ENCODE results near the gene TTC39A.
"Not testable (repeated sequence)": the region's sequence is repeated elsewhere in the genome, so short reads cannot be mapped to it uniquely, and the experiment has no call there.

The TTC39A gene

DNA sequence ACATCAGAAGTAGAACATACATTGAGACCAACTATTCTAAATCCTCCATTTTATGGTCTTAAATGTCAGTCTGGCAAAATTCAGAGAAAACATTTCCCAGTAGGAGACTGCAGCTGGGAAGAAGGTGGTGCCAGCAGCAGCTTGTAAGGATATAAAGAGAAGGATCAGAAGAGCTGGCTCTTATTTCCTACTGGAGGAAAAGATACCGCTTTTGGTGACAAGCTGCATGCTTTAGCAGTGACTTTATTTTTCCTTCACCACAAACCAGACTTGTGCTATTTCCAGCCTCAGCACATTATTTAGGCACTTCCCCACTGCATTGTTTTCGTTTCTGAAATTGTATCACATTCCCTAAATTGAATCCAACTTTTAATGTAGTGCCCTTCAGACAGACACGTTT lies 65.9 kb downstream of the TTC39A start:
- DNase-seq = no peak

- no peak for DNase-seq
These were observed 67.0 kb downstream of the TTC39A start for GRCh38 chr1:51263147-51263877.

- DNase-seq = no peak
These were observed 75.0 kb downstream of the TTC39A start for GRCh38 chr1:51255331-51255730.

DNA sequence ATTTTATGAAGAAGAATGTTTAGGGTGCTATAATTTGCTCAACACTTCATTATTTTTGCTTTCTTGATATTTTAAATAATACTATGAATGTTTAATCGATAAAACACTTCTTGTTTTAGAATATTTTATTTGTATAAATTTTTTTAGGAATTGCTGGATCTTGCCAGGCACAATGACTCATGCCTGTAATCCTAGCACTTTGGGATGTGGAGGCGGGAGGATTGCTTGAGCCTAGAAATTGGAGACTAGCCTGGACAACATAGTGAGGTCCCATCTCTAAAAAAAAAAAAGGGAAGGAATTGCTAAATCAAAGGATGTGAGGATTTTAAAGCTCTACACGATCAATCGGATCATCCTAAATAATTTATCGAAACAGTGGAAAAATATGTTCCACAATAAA lies 76.7 kb downstream of the TTC39A start:
- no peak for DNase-seq

DNA sequence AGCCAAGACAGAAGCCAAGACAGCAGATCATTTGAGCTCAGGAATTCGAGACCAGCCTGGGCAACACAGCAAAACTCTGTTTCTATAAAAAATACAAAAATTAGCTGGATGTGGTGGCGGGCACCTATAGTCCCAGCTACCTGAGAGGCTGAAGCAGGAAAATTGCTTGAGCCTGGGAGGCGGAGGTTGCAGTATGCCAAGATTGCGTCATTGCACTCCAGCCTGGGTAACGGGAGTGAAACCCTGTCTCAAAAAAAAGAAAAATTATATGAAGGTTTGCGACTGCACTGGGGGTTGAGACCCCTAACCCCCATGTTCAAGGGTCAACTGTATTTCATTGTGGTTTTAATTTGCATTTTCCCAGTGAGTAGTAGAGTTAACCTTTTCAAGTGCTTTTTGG lies 78.0 kb downstream of the TTC39A start:
- DNase-seq = no peak

DNA sequence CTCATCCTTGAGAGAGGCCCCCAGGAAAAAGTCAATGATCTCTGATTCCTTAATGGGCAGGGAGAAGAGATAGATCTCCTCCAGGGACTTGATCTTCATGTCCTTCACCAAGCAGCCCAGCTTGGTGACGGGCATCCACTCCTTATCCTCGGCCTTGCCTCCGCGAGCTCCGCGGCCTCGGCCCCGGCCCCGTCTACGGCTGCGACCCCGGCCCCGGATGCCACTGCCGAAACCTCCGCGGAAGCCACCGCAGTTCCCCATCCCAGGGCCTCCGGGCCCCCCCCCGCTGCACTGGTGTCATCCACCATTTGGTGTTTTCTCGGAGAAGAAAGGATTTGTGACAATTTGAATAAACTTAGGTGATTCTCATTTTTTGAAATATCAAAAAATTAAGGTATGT lies 79.2 kb downstream of the TTC39A start:
- DNase-seq = not testable (repeated sequence)

- DNase-seq = not testable (repeated sequence)
These were observed 79.6 kb downstream of the TTC39A start for GRCh38 chr1:51250729-51251128.

- DNase-seq = no peak
These were observed 80.9 kb downstream of the TTC39A start for GRCh38 chr1:51249445-51249844.

- no peak for DNase-seq
These were observed 82.9 kb downstream of the TTC39A start for GRCh38 chr1:51247499-51247898.

DNA sequence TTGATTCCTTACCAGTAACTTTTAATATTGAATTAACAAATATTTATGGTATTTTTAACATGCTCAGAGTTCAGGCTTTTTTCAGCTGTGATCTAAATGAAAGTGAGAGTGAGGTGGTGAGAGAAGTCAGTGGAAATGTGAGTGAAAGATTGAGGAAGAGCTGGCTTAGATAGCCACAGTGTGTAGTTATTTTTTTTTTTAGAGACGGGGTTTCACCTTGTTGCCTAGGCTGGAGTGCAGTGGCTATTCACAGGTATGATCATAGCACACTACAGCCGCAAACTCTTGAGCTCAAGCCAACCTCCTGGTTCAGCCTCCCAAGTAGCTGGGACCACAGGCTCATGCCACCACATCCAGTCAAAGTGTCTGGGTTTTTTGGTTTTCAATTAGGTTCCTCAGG lies 83.3 kb downstream of the TTC39A start:
- DNase-seq = no peak

- no peak for DNase-seq
These were observed 87.8 kb downstream of the TTC39A start for GRCh38 chr1:51242546-51242945.

DNA sequence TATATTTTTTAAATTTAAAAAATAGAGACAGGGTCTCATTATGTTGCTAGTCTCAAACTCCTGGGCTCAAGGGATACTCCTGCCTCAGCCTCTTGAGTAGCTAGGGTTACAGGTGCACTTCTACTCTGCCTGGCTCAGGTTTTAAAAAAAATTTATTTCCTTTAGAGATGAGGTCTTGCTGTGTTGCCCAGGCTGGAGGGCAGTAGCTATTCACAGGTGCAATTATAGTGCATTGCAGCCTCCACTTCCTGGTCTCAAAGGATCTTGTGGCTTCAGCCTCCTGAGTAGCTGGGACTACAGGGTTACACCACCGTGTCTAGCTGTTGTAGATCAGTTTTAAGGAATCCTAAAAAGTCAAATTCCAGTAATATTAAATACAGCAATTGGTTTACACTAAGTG lies 89.2 kb downstream of the TTC39A start:
- no peak for DNase-seq

GRCh38 chr1:51240084-51240483 lies 90.3 kb downstream of the TTC39A start:
- DNase-seq = no peak

DNA sequence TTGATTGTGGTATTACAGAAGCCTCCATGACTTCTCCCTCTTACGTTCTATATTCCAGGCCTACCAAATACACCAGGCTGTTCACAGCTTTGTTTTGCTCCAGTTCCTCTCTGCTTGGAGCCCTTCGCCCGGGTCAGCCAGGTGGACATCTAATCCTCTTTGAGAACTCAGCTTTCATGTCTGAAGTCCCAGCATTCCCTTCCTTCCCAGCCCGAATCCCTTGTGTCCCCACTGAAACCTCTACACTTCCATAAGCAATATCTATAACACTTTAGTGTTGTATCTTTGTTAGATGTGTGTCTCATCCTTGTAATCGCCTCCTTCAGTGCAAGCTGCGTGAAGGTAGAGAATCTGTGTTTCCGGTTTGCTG lies 92.3 kb downstream of the TTC39A start:
- peak; percentile 14 for DNase-seq

DNA sequence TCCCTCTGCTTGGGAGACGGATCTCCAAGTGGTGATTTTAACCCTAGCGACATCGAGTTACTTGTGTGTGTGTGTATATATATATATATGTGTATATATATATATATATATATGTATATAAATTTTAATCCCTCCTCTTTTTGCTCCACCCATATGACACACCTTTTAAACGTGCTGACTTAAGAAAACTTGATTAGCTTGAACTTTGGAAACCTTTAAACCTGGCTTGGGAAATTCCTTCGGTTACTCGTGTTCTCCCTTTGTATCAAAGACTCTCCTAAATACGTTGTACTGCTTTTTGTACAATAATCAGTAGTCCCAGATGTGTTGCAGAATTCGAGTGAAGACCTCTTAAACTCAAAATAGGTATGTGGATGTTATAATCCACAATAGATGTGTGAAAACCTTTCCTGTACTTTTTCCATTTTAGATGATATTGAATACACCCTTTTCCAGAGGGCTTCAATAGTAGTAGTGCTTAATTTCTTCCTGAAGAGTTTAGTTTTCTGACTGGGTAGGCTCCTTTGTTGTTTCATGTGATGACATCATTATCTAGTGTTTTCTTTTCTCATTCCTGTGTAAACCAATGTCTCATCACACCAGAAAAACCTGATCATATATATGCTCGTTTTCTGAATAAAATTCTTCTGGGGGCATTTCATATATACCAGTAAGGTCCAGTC lies 92.9 kb downstream of the TTC39A start:
- DNase-seq = no peak
